ENCODE results near the gene RNF157.

The RNF157 gene

DNA sequence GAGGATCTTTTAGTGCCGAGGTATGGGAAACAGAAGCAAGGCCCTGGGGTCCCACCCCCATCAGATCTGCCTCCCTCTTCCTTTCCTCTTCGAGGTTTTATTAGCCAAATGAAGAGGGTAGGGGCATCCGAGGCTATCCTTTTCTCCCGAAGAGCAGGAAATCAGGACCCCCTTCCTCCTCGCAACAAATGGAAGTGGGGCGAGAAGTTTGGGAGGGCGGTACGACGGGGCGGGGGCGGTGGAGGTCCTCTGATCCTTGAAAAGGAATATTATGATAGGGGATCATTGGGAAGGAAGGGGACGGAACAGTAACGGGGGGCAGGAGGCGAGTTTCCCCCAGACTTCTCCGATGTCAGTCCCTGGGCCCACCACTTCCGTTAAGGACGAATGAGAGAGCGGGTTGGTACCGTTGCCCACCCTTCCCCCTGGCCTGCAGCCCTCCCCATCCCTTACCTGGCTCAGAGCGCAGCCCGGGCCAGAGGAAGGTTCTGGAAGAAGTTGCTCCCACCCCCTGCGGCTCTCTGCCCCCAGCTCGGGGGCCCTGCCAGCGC lies 99.6 kb downstream of the RNF157 start:
- DNase-seq (ENCODE audit: low spot score) = no peak

DNA sequence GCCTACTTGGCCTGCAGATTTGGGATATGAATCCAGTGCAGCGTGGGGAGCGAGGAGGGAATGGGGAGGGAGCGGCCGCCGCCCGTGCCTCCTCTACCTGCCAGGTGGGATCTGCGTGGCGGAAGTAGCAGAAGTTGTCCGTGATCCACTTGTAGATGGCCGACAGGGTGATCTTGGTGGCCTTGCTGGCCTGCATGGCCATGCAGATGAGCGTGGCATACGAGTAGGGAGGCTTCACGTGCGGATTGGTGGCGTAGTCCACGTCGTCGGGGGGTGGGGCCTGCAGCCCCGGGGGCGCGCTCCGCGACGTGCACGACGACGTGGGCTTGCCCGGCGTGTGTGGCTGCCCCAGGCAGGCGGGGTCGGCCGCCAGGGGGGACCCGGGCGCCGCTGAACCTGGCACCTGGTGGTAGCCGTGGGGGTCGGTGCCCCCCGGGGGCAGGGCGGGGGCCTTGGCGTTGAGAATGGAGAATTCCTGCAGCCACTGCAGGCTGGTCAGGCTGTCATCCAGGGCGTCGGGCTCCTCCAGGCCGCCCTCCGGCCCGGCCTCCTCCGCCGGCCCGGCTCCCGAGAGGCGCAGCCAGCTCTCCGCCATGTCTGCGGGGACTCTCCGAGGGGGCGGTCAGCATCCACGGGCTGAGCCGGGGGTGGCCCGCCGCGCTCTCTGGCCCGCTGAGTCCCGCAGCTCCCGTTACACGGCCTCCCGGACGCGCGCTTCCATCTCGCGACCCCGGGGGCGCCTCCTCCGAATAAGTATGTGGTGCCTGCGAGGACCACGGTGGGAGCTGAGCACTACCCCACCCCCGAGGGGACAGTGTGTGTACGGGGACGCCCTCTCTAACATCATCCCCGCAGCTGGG lies 100.3 kb downstream of the RNF157 start:
- no peak for DNase-seq (ENCODE audit: low spot score)

DNA sequence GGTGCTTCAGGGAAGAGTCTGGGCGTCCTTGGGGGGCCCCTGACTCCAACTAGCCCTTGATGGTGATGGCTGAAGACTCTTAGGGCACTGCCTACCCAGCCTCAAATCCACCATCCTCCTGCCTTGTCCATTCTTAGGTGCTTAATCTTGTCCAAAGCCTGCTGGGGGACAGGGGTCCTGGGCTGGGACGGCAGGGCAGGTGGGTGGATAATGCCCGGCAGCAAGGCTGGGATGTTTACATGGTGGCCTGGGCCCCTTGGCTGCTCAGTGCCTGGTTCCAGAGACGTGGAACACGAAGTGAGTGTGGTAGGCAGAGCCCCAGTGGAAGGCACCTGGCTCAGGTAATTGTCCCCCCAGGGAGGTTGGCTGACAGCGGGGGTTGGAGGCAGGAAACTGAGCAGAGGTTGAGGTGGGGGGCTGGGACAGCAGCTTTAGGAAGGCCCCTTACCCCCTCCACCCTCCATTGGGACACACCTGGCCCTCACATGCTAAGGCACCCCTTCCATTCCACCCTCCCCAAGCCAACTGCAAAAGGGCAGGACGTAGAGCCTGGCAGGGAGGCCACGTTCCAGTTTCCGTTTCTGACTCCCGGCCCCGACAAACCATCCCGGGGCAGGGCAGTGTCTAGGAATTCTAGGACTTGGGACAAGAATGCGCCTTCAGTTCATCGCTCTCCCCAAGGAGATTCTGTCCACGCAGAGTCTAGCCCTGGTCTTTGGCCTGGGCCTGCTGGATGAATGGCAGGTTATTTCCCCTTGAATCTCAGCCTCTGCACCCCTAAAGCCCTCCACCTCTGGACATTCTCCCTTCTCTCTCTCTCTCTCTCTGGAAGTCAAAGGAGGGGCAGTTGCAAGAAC lies 101.2 kb downstream of the RNF157 start:
- DNase-seq (ENCODE audit: low spot score) = no peak

DNA sequence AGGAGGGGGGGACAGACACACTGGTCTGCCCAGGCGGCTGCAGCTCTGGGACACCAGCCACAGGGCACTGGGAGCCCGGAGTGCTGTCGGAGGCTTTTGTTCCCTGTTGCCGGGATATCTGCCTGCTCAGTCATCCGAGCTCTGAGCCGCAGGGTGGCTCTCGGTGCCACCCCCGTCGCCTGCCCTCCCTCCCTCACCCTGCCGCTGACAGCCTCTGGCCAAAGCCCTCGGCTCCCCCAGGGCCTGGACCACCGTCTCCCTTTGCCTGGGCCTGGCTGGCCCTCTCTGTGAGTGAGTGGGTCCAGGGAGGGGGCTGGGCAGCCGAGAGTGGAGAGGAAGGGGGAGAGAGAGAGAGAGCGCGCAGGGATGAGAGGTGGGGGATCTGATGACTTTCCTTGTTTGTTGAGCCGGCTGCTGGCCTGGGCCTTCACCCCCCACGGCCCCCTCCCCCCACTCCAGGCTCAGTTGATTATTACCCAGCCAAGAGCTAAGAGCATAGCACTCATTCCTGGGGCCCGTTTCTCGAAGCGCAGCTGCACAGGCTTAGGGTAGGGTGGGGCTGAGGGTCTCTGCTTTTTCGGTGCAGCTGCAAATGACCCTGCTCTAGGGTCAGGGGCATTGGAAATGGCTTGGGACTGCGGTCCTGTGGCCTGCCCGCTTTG lies 101.9 kb downstream of the RNF157 start:
- DNase-seq (ENCODE audit: low spot score) = no peak

DNA sequence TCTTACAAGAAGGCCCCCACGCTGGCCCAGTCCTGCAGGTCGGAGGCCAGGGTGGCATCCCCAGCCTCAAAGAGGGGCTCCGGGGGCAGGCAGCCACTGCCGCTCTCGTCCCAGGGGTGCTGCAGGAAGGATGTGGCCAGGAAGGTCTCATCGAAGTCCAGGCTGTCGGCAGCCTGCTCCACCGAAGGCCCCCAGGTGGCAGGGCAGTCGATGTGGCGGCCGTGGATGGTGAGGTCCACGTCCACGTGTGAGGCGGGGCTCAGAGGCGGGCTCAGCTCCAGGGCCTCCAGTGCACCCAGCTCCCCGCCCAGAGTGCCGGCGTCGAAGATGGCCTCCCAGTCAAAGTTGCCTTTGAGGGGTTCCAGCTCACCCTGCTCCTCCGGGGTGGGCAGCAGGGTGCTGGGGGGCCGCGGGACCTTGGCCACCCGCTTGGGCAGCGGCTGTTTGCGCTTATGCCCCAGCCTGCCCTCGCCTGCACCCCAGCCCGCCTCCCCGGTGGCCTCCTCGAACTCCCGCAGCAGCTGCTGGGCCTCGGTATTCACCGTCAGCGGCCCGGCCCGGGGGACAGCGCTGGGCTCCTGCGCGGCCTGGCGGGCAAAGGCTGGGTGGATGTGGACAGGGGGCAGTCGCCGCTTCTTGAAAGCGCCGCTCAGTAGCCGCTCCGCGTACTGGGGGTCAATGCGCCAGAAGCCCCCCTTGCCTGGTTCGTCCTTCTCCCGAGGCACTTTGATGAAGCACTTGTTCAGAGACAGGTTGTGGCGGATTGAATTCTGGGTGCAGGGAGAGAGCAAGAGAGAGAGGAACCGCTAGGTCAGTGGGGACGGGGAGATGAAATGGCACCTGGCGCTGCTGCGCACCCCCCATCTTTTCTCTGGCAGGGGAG lies 102.7 kb downstream of the RNF157 start:
- DNase-seq (ENCODE audit: low spot score) = no peak

DNA sequence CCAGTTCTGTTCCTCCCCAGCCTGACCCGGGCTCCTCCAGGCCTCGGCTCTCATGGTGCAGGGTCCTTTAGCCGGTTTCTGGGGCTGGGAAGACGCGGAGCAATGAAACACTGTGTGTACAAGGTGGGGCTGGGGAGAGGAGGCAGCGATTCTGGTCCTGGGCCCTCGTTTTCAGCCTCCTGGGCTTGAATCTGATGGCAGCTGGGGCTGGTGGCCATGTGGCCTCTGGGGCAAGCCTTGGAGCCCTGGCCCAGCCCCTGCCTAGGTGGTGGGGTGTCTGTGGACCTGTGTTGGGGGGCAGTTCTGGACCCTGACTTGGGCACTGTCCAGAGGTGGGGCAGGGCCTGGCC lies 103.3 kb downstream of the RNF157 start:
- DNase-seq (ENCODE audit: low spot score) = no peak

DNA sequence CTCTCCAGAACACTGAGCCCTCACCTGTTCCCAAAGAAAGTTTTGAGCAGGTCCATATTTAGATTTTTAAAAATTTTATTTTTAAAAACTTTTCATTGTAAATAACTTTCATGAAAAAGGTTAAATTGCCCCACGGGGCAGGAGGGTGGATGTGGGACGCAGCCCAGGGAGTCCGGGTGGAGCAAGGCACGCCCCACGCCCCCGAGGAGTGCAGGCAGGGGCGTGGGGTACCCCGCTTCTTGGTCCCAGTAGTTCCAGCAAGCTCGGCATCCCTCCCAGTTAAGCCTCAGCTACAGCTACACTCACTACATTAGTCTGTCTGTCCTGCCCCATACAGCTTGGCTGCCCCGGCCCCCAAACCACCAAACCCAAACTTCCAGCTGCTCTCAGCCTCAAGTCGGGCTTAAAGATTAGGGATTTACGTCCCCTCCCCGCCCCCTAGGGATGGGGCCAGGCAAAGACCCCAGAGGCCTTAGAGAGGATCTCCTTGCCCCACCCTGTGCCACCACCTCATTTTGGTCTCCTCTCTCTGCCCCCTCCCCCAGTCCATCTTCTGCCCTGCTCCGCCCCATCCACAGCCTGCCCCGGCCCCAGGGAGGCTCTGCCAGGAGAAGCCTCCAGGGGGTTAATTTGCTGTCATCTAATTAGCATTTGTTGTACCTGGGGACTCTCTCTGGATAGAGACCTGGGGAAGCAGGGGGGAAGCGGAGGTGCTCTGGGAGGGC lies 103.9 kb downstream of the RNF157 start:
- no peak for DNase-seq (ENCODE audit: low spot score)

DNA sequence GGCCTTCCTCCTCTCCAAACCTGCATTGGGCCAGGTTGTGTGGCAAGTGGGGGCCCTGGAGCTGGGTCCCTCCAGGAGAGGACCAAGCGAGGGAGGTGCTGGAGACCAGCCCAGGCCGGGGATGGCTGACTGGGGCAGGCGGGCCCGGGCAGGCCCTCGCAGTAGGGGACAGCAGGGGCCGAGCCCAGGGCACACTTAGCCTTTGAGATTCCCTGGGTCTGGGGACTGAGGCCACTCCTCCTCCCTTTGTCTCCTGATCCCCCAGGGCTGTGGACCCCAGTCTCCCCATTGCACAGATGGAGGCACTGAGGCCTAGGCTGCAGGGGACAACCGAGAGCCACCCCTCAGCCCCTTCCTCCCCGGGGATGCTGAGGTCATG lies 104.5 kb downstream of the RNF157 start:
- DNase-seq (ENCODE audit: low spot score) = no peak

DNA sequence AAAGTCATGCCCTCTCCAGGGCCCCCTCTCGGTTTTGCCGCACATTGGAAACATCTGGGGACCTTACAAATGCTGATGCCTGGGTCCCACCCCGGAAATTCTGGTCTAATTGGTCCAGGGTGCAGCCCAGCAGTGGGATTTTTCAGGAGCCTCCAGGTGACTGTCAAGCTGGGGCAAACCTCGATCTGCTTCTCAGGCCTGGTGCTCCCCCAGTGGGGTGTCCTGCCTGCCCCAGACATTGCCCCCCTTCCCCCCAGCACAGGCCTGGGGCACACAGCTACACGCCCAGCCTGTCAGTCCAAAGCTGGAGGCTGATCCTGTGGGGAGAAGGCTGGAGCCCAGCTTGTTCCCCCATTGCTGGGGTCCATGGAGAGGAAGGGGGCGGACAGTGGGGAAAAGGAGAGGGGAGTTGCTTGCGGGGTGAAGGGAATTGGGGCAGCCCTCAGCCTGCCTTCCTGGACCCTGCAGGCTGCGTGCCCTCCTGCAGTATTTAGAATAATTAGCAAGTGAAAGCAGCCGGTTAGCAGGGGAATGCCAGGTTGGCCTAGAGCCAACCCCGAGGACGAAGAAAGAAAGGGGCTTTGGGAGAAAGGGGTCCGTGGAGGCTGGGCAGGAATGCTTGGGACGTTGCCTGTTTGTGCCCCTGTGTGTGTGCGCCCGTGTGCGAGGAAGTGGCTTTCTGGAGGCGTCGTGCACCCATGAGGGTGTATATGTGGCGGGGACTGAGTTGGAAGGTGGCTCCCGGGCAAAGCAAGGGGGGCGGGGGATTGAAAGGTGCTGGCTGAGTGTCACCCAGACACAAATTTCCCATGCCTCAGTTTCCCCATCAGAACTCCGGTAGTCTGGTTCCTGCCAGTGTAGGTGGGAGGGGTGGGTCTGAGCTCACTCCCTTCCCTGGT lies 105.1 kb downstream of the RNF157 start:
- no peak for DNase-seq (ENCODE audit: low spot score)

DNA sequence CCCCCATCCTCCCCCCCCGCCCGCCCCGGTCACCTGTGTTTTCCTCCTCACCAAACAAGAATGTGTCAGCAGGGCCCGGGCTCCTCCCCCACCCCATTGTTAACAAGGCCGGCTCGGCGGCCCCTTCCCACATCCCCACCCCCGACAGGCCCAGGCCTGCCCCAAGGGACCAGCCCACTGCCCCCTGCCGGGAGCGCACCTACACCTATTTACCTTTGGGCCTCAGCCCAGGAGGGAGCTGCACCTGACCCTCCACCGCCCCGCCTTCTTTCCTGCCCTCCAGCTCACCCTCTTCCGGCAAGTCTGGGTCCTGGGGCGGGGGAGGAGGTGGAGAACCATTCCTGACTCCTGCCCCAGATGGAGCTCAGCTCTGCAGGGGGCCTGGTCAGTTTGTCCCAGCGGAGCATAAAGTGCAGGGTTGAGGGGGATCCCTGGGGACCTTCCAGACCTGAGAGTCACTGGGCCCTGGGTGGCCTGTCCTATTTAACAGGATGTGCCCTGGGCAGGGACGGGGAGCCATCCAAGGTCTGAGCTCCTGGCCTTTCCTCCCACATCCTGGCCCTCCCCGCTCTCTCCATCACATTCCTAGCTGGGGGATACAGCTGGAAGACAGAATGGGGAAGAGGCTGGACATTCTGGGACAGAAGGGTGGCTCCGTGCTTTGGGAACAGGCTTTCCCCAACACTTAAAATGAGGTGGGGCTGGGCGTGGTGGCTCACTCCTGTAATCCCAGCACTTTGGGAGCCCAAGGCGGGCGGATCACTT lies 107.5 kb downstream of the RNF157 start:
- DNase-seq (ENCODE audit: low spot score) = no peak

DNA sequence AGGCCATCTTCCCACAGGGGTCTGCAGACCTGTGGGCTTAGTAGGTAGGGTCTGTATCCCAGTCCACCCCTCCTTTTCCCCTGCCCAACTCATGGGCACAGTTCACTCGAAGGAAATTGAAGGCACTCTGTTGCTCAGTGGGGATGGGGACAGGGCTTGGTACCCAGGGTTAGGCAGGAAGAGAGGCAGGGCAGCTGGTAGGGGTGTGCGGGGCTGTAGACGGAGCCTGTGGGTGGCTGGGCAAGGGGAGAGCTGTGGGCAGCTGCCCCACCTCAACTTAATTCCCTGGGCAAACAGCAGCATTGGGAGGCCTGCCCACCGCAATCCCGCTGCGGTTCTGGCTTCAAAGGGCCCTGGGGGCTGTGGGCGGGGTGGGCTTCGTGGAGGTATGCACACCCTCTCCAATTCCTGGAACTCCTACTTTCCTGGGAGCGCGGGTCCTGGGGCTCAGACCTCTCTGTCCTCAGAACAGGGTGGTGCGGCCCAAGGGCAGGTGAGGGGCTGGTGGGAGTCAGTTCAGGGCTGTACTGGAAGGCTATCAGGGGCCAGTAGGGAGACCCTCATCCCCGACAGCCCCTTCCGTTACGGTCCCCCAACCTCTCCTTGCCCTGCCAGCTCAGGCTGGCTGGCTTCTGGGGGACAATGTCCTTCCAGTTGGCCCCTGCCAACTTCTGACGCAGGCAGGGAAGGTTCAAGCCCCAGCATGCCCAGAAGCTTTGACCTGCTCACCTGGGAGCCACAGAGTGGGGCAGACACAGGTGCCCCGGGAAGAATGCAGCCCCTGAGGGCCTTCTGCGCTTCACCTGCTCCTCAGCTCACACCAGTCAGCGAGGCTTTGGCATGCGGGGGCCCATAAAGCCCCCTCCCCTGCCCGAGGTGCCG lies 108.4 kb downstream of the RNF157 start:
- DNase-seq (ENCODE audit: low spot score) = no peak

DNA sequence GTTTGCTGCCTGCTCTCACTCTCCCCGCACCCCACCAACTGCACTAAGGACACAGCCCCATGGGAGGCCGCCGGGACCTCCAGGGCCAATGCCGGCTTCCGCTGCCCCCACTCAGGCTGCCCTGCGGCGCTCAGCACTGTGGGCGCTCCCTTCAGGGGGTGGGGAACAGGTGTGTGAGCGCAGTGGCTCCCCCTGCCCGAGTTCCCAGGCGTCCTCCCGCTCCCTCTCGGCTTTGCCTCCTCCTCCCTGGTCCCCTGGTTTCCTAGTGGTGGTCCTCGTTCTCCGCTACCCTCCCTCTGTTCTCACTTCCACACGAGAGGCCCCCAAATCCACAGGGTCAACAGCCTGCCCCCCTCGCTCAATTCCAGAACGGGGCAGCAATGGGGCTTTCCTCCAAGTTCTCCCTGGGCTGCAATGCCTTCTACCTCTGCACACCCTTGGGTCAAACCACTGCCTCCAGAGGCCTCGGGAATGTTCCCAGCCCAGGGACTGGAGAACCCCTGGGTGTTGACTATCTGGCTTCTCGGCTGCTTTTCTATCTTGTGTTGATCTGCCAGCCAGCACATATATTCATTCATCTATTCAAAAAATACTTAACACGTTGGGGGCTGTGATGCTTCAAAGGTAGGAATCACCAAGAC lies 109.1 kb downstream of the RNF157 start:
- DNase-seq (ENCODE audit: low spot score) = no peak

DNA sequence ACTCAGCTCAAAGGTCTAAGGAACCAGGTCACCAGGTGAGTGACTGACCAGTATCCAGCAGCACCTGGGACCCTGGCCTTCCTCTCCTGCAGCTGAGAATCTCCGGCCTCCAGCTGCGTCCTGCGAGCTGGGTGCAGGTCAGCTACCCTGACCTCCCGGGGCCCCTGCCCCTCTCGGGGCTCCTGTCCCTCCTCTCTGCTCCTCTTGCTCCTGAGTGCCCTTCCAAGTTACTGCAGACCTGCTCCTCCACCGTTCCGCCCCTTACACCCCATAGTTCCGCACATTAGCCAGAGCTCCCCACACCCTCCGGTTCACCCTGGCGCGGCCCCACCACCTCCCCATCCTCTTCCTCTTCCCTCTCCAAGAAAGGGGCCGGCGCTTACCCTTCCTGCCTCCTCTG lies 109.8 kb downstream of the RNF157 start:
- DNase-seq (ENCODE audit: low spot score) = no peak

DNA sequence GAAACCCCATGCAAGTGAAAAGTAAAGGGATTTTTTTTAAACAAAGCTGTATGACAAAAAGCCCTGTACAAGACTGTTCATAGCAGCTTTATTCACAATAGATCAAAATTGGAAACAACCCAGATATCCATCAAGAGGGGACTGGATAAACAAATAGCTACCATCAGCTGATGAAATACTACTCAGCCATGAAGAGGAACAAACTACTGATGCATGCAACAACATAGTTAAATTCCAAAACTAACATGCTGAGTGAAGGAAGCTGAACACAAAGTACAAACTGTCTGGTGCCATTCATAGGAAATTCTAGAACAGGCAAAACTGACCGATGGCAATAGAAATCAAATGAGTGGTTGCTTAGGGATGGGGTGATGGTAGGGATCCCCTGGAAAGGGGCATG lies 114.4 kb downstream of the RNF157 start:
- DNase-seq (ENCODE audit: low spot score) = no peak

DNA sequence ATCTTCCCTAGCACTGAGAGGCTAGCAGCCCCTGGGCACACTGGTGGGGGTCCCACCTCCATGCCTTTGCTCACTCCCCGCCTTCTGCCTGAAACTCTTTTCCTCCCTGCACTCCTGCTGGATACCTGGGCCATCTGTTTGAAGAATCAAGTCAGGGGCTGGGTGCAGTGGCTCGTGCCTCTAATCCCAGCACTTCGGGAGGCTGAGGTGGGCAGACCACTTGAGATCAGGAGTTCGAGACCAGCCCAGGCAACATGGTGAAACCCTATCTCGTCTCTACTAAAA lies 115.0 kb downstream of the RNF157 start:
- DNase-seq (ENCODE audit: low spot score) = no peak

DNA sequence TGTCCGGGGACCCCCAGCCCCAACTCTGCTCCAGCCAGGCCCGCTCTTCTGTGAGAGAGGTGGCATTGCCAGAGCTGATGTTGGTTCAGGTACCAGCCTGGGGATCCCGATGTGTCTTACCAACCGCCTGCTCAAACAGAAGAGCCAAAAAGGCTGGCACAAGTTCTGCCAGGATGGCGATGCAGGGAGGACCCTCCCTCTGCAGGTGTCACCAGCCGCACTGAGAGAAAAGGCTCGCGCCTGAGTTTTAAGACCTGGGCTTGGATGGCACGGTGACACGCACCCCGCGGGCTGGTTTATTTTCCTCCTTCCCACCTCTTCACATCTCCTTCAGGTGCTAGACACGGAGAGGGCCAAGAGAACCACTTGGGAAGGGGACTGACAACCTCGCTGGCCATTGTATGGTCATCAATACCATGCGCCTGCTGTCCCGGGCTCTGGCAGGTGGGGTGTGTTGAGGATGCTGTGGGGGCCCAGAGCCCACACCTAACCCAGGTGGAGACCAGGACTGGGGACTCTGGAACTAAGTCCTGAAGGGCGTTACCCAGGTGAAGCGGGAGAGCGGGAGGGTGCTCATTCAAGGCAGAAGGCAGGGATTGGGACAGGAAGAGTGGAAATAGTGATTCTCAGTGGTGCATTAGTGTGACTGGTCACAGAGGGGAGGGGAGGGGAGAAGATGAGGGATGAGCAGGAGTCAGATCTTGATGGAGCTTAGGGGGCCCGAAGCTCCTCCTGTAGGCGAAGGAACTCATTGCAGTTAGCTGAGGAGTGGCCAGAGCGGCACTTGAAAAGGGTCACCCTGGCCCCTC lies 115.5 kb downstream of the RNF157 start:
- no peak for DNase-seq (ENCODE audit: low spot score)
